Neural cell (in vitro differentiated cells): ENCODE results near the gene HAP1. TPM values are rescaled to one million over a fixed set of nuclear protein-coding genes. Genes with fewer than 3 reads are reported as not detected.

Experiments used
- H2AFZ ChIP-seq: fragments of 200-600, 300-800 bp; sonication (generic), shearing (Covaris generic); 2 replicates; pipeline ENCODE4 v1.6.0; 2014; ENCODE audit warnings: low read depth, mild to moderate bottlenecking, antibody characterized with exemption, low read length, moderate library complexity
- H3F3A ChIP-seq: fragments of 200-600 bp; shearing (Covaris generic); 2 replicates; pipeline ENCODE4 v1.6.1; 2016; ENCODE audit warnings: mild to moderate bottlenecking, moderate library complexity, mixed read lengths, antibody characterized with exemption, low read length; ENCODE audit not compliant: insufficient read depth, poor library complexity, severe bottlenecking
- H3K27ac ChIP-seq: fragments of 200-600, 300-800 bp; sonication (generic), shearing (Covaris generic); 2 replicates; pipeline ENCODE4 v1.5.1; 2014; ENCODE audit warnings: mild to moderate bottlenecking, low read length, moderate library complexity
- H3K27me3 ChIP-seq: fragments of 300-800, 200-600 bp; sonication (generic), shearing (Covaris generic); 2 replicates; pipeline ENCODE4 v1.6.0; 2014; ENCODE audit warnings: mild to moderate bottlenecking, low read depth, low read length, moderate library complexity; ENCODE audit not compliant: insufficient read depth
- H3K36me3 ChIP-seq: fragments of 300-800, 200-600 bp; sonication (generic), shearing (Covaris generic); 2 replicates; pipeline ENCODE4 v1.5.1; 2014; ENCODE audit warnings: mild to moderate bottlenecking, antibody characterized with exemption, low read length, moderate library complexity; ENCODE audit not compliant: insufficient read depth
- H3K4me2 ChIP-seq: fragments of 300-800, 200-600 bp; sonication (generic), shearing (Covaris generic); 2 replicates; pipeline ENCODE4 v1.6.0; 2014; ENCODE audit warnings: mild to moderate bottlenecking, low read length
- H3K4me3 ChIP-seq: fragments of 300-800, 200-600 bp; sonication (generic), shearing (Covaris generic); 2 replicates; pipeline ENCODE4 v1.5.1; 2014; ENCODE audit warnings: mild to moderate bottlenecking, low read length, moderate library complexity
- H3K79me2 ChIP-seq: fragments of 200-600 bp; shearing (Covaris generic); replicated peaks from 2 replicates; pipeline ENCODE4 v1.6.0; 2014; ENCODE audit warnings: mild to moderate bottlenecking, low read length, moderate library complexity; ENCODE audit not compliant: insufficient read depth
- H3K9ac ChIP-seq: fragments of 300-800, 200-600 bp; sonication (generic), shearing (Covaris generic); 2 replicates; pipeline ENCODE4 v1.6.1; 2016; ENCODE audit warnings: mild to moderate bottlenecking, low read length, mixed read lengths
- H3K9me2 ChIP-seq: fragments of 200-600 bp; shearing (Covaris generic); 2 replicates; pipeline ENCODE4 v1.6.1; 2016; ENCODE audit warnings: mild to moderate bottlenecking, low read length, mixed read lengths; ENCODE audit not compliant: insufficient read depth
- H3K9me3 ChIP-seq: fragments of 200-600, 300-800 bp; sonication (generic), shearing (Covaris generic); 2 replicates; pipeline ENCODE4 v1.6.1; 2016; ENCODE audit warnings: mild to moderate bottlenecking, mixed run types, low read length, moderate library complexity, mixed read lengths
- H4K20me1 ChIP-seq: fragments of 200-600 bp; shearing (Covaris generic); 2 replicates; pipeline ENCODE4 v1.6.1; 2016; ENCODE audit warnings: mild to moderate bottlenecking, mixed run types; ENCODE audit not compliant: insufficient read depth
- EP300 ChIP-seq: fragments of 450-650 bp; conservative IDR thresholded peaks from 2 replicates; pipeline ENCODE4 v1.6.1; 2014; ENCODE audit warnings: antibody characterized with exemption, mild to moderate bottlenecking, moderate library complexity; ENCODE audit not compliant: poor library complexity, severe bottlenecking
- EZH2 ChIP-seq: fragments of 200-600, 300-800 bp; shearing (Covaris generic), sonication (generic); IDR thresholded peaks from 2 replicates; pipeline ENCODE4 v1.6.1; 2014; ENCODE audit warnings: antibody characterized with exemption, low read length, borderline replicate concordance, mild to moderate bottlenecking; ENCODE audit not compliant: insufficient read depth, poor library complexity, severe bottlenecking
- MXI1 ChIP-seq: fragments of 450-650 bp; conservative IDR thresholded peaks from 2 replicates; pipeline ENCODE4 v1.6.1; 2014; ENCODE audit warnings: antibody characterized with exemption, mild to moderate bottlenecking; ENCODE audit not compliant: poor library complexity, severe bottlenecking
- POLR2AphosphoS5 ChIP-seq: IDR thresholded peaks from 2 replicates; pipeline ENCODE4 v1.6.1; 2012
- RAD21 ChIP-seq: fragments of 450-650 bp; conservative IDR thresholded peaks from 2 replicates; pipeline ENCODE4 v1.6.1; 2014; ENCODE audit warnings: antibody characterized with exemption, mild to moderate bottlenecking, moderate library complexity
- TAF1 ChIP-seq: IDR thresholded peaks from 2 replicates; pipeline ENCODE4 v1.6.1; 2012; ENCODE audit warnings: low read depth
- polyA plus RNA-seq: library from polyadenylated mRNA; depleted of rRNA; stranded (reverse); fragments of >200 nt; gene quantifications from 2 replicates; pipeline ENCODE4 v1.2.3, GENCODE V29; 2014
- TF ChIP-seq, protein P1 (sequence below): IDR thresholded peaks from 2 replicates; pipeline ENCODE4 v1.6.1; 2012; ENCODE audit warnings: borderline replicate concordance
- TF ChIP-seq, protein P2 (sequence below): fragments of 450-650 bp; IDR thresholded peaks from 2 replicates; pipeline ENCODE4 v1.5.1; 2014; ENCODE audit warnings: antibody characterized with exemption, mild to moderate bottlenecking, moderate library complexity; ENCODE audit not compliant: poor library complexity, severe bottlenecking

Gene HAP1
- polyA plus RNA-seq, 1 donor from 2014 or later, result 0.79 TPM

- Histone ChIP-seq H3K27me3 (no peaks in the 10 kb centered on the region), H3K4me2 (no peak overlapping the region), H3K27ac (no peak overlapping the region), H3K9me3 (no peaks in the 10 kb centered on the region), H3K9ac (no peak overlapping the region), H3K9me2 (no peaks in the 10 kb centered on the region), H3K4me3 (no peak overlapping the region), H3K36me3 (no peaks in the 10 kb centered on the region), H3F3A (no peaks in the 10 kb centered on the region), H3K79me2 (peaks cover 23% of the 10 kb centered on the region), H2AFZ (no peak overlapping the region), H4K20me1 (peaks cover 22% of the 10 kb centered on the region)
- TF ChIP-seq MXI1 (no peak), EP300 (no peak), EZH2 (no peak), TAF1 (no peak), RAD21 (no peak), POLR2AphosphoS5 (no peak)
- TF ChIP-seq, protein P1, sequence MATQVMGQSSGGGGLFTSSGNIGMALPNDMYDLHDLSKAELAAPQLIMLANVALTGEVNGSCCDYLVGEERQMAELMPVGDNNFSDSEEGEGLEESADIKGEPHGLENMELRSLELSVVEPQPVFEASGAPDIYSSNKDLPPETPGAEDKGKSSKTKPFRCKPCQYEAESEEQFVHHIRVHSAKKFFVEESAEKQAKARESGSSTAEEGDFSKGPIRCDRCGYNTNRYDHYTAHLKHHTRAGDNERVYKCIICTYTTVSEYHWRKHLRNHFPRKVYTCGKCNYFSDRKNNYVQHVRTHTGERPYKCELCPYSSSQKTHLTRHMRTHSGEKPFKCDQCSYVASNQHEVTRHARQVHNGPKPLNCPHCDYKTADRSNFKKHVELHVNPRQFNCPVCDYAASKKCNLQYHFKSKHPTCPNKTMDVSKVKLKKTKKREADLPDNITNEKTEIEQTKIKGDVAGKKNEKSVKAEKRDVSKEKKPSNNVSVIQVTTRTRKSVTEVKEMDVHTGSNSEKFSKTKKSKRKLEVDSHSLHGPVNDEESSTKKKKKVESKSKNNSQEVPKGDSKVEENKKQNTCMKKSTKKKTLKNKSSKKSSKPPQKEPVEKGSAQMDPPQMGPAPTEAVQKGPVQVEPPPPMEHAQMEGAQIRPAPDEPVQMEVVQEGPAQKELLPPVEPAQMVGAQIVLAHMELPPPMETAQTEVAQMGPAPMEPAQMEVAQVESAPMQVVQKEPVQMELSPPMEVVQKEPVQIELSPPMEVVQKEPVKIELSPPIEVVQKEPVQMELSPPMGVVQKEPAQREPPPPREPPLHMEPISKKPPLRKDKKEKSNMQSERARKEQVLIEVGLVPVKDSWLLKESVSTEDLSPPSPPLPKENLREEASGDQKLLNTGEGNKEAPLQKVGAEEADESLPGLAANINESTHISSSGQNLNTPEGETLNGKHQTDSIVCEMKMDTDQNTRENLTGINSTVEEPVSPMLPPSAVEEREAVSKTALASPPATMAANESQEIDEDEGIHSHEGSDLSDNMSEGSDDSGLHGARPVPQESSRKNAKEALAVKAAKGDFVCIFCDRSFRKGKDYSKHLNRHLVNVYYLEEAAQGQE, result no peak
- TF ChIP-seq, protein P2, sequence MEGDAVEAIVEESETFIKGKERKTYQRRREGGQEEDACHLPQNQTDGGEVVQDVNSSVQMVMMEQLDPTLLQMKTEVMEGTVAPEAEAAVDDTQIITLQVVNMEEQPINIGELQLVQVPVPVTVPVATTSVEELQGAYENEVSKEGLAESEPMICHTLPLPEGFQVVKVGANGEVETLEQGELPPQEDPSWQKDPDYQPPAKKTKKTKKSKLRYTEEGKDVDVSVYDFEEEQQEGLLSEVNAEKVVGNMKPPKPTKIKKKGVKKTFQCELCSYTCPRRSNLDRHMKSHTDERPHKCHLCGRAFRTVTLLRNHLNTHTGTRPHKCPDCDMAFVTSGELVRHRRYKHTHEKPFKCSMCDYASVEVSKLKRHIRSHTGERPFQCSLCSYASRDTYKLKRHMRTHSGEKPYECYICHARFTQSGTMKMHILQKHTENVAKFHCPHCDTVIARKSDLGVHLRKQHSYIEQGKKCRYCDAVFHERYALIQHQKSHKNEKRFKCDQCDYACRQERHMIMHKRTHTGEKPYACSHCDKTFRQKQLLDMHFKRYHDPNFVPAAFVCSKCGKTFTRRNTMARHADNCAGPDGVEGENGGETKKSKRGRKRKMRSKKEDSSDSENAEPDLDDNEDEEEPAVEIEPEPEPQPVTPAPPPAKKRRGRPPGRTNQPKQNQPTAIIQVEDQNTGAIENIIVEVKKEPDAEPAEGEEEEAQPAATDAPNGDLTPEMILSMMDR, result no peak
These were observed 37.2 kb upstream of the HAP1 start for GRCh38 chr17:41771389-41772206.

DNA sequence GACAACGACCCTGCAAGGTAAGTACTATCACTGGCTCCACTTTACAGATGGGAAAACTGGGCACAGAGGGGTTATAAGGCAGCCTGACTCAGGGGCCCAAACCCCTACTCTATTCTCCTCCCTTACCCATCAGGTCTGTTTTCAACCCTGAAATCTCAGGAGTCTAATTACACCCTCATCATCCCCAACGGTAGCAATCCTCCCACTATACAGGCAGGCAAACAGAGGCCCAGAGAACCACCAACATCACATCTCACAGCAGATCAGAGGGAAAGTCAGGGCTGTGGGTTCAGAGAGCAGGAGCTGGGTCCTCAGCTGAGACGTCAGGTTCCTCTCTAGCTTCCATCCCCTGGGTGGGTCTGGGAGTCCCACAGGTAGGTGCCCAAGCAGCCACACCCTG lies 35.5 kb upstream of the HAP1 start:
- no peak overlapping the region for H3K27ac ChIP-seq
- H3K9ac ChIP-seq, result no peak overlapping the region
- no peaks in the 10 kb centered on the region for H3K9me3 ChIP-seq
- H3F3A ChIP-seq, result no peaks in the 10 kb centered on the region
- no peak overlapping the region for H2AFZ ChIP-seq
- H3K4me3 ChIP-seq, result no peak overlapping the region
- no peaks in the 10 kb centered on the region for H3K27me3 ChIP-seq
- no peak overlapping the region for H3K4me2 ChIP-seq
- no peaks in the 10 kb centered on the region for H3K36me3 ChIP-seq
- H3K9me2 ChIP-seq, result no peaks in the 10 kb centered on the region
- peaks cover 10% of the 10 kb centered on the region for H3K79me2 ChIP-seq
- TF ChIP-seq, protein P2, result no peak
- no peak for TF ChIP-seq POLR2AphosphoS5
- H4K20me1 ChIP-seq, result peaks cover 22% of the 10 kb centered on the region
